HG03460 (cell line): ENCODE data around the gene ASTN2.
"Not testable (repeated sequence)": the region's sequence is repeated elsewhere in the genome, so short reads cannot be mapped to it uniquely, and the experiment has no call there.

Source experiments
- ATAC-seq: cut with Tn5 transposase; IDR thresholded peaks from one replicate; pipeline ENCODE4 v1.9.1; 2021; ENCODE audit not compliant: unreplicated experiment

The ASTN2 gene

GRCh38 chr9:117081641-117082317, 333.1 kb downstream of the ASTN2 start:
- no peak for ATAC-seq

GRCh38 chr9:117080765-117081390, 334.0 kb downstream of the ASTN2 start:
- no peak for ATAC-seq

- no peak for ATAC-seq
These were observed 338.1 kb downstream of the ASTN2 start for GRCh38 chr9:117076571-117077290.

- no peak for ATAC-seq
These were observed 339.2 kb downstream of the ASTN2 start for GRCh38 chr9:117075636-117076035.

DNA sequence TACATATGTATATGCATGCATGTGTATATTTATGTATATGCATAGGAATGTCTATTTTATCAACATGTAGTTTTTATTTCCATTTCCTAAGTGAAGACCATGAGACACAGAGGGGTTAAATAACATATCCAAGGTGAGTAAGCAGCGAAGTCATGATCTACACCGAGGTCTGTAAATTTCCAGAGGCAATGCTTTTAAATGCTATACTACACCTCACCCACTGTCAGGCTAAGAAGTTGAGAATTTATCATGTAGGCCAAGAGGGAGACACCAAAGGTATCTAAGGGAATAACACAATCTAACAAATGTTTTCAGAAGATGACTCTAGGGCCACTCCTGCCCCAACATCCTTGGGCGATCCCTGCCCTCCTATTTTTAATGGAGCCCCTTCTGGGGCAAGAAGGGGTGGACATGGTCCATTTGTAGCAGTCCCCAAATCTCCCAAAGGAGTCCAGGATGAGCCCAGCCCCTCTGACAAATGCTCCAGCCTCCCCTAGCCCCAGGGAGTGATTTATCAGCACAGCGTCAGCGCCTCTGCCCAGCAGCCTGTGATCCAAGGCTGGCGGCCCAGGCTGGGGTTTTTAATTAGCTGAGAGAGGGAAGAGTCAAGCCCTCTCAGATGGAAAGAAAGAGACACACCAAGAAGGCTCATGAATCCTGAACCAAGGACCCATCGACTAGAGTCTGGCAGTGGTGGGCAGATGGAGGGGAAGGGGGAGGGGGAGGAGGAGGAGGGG, 339.9 kb downstream of the ASTN2 start:
- no peak for ATAC-seq

GRCh38 chr9:117074342-117074662, 340.6 kb downstream of the ASTN2 start:
- no peak for ATAC-seq

GRCh38 chr9:117073539-117074341, 341.1 kb downstream of the ASTN2 start:
- ATAC-seq = no peak

GRCh38 chr9:117073071-117073470, 341.8 kb downstream of the ASTN2 start:
- ATAC-seq = no peak

- no peak for ATAC-seq
These were observed 342.6 kb downstream of the ASTN2 start for GRCh38 chr9:117072216-117072615.

DNA sequence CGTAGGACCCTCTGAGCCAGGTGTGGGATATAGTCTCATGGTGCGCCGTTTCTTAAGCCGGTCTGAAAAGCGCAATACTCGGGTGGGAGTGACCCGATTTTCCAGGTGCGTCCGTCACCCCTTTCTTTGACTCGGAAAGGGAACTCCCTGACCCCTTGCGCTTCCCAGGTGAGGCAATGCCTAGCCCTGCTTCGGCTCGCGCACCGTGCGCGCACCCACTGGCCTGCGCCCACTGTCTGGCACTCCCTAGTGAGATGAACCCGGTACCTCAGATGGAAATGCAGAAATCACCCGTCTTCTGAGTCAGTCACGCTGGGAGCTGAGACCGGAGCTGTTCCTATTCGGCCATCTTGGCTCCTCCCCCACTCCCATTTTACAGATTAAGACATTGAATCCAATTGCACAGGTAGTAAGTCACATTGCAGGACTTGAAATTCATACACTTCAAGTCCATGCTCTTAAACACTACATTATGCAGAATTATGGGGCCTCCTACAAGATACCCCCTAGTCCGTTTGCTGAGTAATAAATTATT, 343.1 kb downstream of the ASTN2 start:
- ATAC-seq = not testable (repeated sequence)

GRCh38 chr9:117063721-117064471, 351.0 kb downstream of the ASTN2 start:
- ATAC-seq = no peak

DNA sequence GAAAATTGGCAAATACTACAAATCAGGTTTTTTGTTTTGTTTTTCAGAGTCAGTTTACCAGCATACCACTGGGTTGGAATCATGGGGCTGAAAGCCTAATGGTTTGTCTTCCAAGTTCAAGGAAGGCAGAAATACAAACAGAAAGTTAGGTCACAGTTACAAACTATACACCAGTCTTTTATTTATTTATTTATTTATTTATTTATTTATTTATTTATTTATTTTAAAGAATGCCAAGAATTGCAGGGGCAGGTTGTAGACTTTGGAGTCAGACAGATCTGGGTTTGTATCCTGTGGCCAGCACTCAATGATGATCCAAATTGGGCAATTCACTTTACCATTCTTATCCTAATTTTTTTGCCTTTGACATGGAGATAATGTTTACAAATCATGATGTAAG, 353.9 kb downstream of the ASTN2 start:
- ATAC-seq = no peak

DNA sequence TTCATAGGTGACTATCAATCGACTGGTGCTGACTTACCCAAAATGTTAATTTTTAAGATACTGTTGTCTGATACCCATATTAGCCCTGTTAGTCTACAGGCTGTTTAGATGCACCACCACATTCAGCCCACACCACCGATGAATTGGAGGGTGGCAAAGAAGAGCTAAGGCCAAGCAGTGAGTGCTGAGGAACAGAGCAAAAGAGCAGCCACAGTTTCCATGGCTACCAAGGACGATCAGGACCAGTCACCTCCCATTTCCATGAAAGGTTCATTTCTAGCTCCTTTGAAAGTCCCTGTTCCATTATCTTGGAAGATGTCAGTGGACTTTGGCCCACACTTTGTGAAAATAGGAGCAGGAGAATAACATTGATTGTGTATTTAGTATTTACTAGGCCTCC, 364.9 kb downstream of the ASTN2 start:
- no peak for ATAC-seq

- ATAC-seq = no peak
These were observed 368.1 kb downstream of the ASTN2 start for GRCh38 chr9:117046666-117047327.

DNA sequence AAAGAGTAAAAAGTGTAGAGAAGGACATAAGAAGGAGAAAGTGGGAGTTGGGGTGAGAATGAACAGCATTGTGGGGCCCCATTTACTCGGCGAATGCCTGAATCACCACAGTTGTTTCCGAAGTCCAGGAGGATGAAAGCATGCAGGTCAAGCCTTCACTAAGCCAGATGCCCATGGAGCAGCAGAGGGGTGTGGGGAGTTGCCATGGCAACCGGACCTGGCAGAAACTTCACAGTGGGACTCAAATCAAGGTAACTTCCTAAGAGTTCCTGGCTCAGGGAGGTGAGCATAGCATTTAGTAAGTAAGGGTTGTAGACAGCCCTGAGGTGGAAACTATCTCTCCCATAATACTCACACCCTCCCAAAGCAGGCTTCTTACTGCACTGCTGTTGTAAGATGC, 370.6 kb downstream of the ASTN2 start:
- no peak for ATAC-seq

DNA sequence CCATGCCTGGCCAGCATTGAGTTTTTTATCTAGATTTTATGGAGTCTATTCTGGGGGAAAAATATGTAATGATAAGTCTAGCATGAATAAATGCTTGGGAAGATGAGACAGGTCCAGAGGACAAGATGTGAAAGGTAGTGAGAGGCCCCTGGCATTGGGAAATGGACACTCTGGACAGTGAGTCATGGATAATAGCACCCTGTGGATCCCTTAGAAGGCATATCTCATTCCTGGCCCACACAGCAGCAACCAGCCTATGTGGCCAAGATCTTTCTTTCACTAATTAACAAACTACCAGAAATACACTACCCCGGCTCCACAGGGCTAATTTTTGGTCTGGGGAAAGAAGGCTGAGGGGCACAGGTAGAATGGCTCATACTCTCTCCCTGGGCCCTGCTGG, 371.7 kb downstream of the ASTN2 start:
- ATAC-seq = no peak

DNA sequence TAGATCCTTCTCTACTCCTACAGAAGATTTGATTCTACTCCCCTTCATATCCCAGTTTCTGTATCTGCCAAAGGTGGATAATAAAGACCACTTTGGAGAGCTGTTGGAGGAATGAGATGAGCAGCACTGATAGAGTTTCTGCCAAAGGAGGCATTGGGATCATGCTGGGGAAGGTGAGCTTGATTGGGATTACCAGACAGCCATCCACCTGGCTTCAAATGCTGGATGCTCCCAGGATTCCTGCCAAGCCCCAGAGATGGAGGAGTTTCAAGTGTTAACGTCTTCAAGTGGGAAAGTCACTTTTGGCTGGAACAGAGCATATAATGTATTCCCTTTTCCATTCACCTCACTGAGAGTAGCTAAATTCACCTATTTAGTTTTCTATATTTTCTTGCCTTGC, 379.3 kb downstream of the ASTN2 start:
- ATAC-seq = no peak

DNA sequence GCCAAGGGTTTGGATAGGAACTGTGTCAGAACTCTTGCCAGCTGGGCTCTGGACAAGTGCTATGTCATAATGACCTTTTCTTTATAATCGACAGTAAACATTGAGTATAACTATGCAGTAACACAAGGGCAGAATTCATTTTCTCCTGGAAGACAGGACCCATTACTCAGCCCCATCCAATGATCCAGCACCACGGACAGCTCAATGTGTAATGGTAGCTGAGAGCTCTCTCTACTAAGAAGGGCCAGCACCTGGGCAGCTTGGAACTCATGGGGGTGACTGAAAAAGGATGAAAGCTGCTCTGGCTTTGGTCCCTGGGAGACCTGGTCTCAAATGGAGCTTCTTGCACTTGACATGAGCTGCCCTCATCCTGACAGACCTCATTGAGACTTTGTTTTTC, 380.0 kb downstream of the ASTN2 start:
- no peak for ATAC-seq

GRCh38 chr9:117030254-117030768, 384.5 kb downstream of the ASTN2 start:
- no peak for ATAC-seq
